ENCODE data around the gene NACC1. TPM values are rescaled to one million over a fixed set of nuclear protein-coding genes. Genes with fewer than 3 reads are reported as not detected.

The NACC1 gene
- polyA plus RNA-seq, 1 donor (not counting 4 experiments of a cell fraction or from before 2014, with no cell fraction given): 32.9 TPM

GRCh38 chr19:13115936-13116281 lies 2.2 kb upstream of the NACC1 start:
- peak overlapping the region; percentile 51 for H2AFZ ChIP-seq (ENCODE audit: control insufficient read depth, low read length)
- H3K79me2 ChIP-seq (ENCODE audit: control insufficient read depth, insufficient read depth, low read length): peaks cover 42% of the 10 kb centered on the region
- H3K9me3 ChIP-seq (ENCODE audit: control insufficient read depth, low read depth, low read length): no peaks in the 10 kb centered on the region
- H4K20me1 ChIP-seq (ENCODE audit: control insufficient read depth, extremely low read depth, insufficient read depth, low read length): peaks cover 13% of the 10 kb centered on the region
- dilution Hi-C loops (cut with MboI; ENCODE audit: extremely low pct_ligation_motif_present, low sequenced_read_pairs): no loop called here
- DNase-seq (ENCODE audit: low read depth, low spot score) (no peak), FAIRE-seq (no peak)
- H3K4me3 ChIP-seq (ENCODE audit: control insufficient read depth in 2 of 3, extremely low read depth in 1 of 3, insufficient read depth in 2 of 3, low read depth in 1 of 3, low read length in 3 of 3): peak overlapping the region; percentile 81 to 96 (median 85)
- H3K4me1 ChIP-seq (ENCODE audit: control insufficient read depth, extremely low read depth, insufficient read depth, low read length): peaks cover 32% of the 10 kb centered on the region
- H3K27me3 ChIP-seq (ENCODE audit: control insufficient read depth, extremely low read depth, insufficient read depth, low read length): no peaks in the 10 kb centered on the region
- H3K9ac ChIP-seq (ENCODE audit: control insufficient read depth, extremely low read depth, insufficient read depth, low read length): peak overlapping the region; percentile 91
- peak overlapping the region; percentile 84 for H3K27ac ChIP-seq (ENCODE audit: control insufficient read depth, insufficient read depth, low read length)
- no peaks in the 10 kb centered on the region for H3K9me1 ChIP-seq (ENCODE audit: control insufficient read depth, extremely low read depth, insufficient read depth, low read length)
- H3K4me2 ChIP-seq (ENCODE audit: control insufficient read depth, extremely low read depth, insufficient read depth, low read depth, low read length): peak overlapping the region; percentile 97
- TF ChIP-seq CTCF (optimal IDR thresholded peaks at IDR 0.05 in 1 of 3, IDR thresholded peaks at IDR 0.05 in 1 of 3, conservative IDR thresholded peaks at IDR 0.05 in 1 of 3; ENCODE audit: extremely low read depth in 1 of 3, insufficient read depth in 2 of 3, low read length in 3 of 3) (no peak), EZH2 (IDR thresholded peaks at IDR 0.05; ENCODE audit: low read length) (no peak)
- peaks cover 10 to 20% of the 10 kb centered on the region in 2 experiments for H3K36me3 ChIP-seq (ENCODE audit: control insufficient read depth in 2 of 2, extremely low read depth in 1 of 2, insufficient read depth in 2 of 2, low read length in 2 of 2)

GRCh38 chr19:13116282-13117175 lies 1.5 kb upstream of the NACC1 start, which contains the start of gene TRMT1:
Gene TRMT1 (minus strand): TSS chr19:13116740. CDS start chr19:13116399, 341 bp downstream.
- H3K9me1 ChIP-seq (ENCODE audit: control insufficient read depth, extremely low read depth, insufficient read depth, low read length): no peaks in the 10 kb centered on the region
- peaks cover 15 to 24% of the 10 kb centered on the region in 2 experiments for H3K36me3 ChIP-seq (ENCODE audit: control insufficient read depth in 2 of 2, extremely low read depth in 1 of 2, insufficient read depth in 2 of 2, low read length in 2 of 2)
- H4K20me1 ChIP-seq (ENCODE audit: control insufficient read depth, extremely low read depth, insufficient read depth, low read length): peaks cover 13% of the 10 kb centered on the region
- no peak for TF ChIP-seq EZH2 (IDR thresholded peaks at IDR 0.05; ENCODE audit: low read length)
- no peak for TF ChIP-seq CTCF (optimal IDR thresholded peaks at IDR 0.05 in 1 of 3, IDR thresholded peaks at IDR 0.05 in 1 of 3, conservative IDR thresholded peaks at IDR 0.05 in 1 of 3; ENCODE audit: extremely low read depth in 1 of 3, insufficient read depth in 2 of 3, low read length in 3 of 3)
- dilution Hi-C loops (cut with MboI; ENCODE audit: extremely low pct_ligation_motif_present, low sequenced_read_pairs): no loop called here
- H3K27ac ChIP-seq (ENCODE audit: control insufficient read depth, insufficient read depth, low read length): peak within 1 kb of the TSS; percentile 84
- H3K4me2 ChIP-seq (ENCODE audit: control insufficient read depth, extremely low read depth, insufficient read depth, low read depth, low read length): peak within 1 kb of the TSS; percentile 97
- H3K9me3 ChIP-seq (ENCODE audit: control insufficient read depth, low read depth, low read length): no peaks in the 10 kb centered on the region
- H2AFZ ChIP-seq (ENCODE audit: control insufficient read depth, low read length): peak within 1 kb of the TSS; percentile 74
- H3K79me2 ChIP-seq (ENCODE audit: control insufficient read depth, insufficient read depth, low read length): peaks cover 48% of the 10 kb centered on the region
- FAIRE-seq (peak; percentile 43), DNase-seq (ENCODE audit: low read depth, low spot score) (peak; percentile 66)
- H3K4me3 ChIP-seq (ENCODE audit: control insufficient read depth in 2 of 3, extremely low read depth in 1 of 3, insufficient read depth in 2 of 3, low read depth in 1 of 3, low read length in 3 of 3): peak within 1 kb of the TSS; percentile 81 to 96 (median 85)
- peaks cover 32% of the 10 kb centered on the region for H3K4me1 ChIP-seq (ENCODE audit: control insufficient read depth, extremely low read depth, insufficient read depth, low read length)
- H3K9ac ChIP-seq (ENCODE audit: control insufficient read depth, extremely low read depth, insufficient read depth, low read length): peak within 1 kb of the TSS; percentile 91
- no peaks in the 10 kb centered on the region for H3K27me3 ChIP-seq (ENCODE audit: control insufficient read depth, extremely low read depth, insufficient read depth, low read length)
